HL-60 (cell line): ENCODE measurements around the gene MPRIP.

Experiments
- GABPA ChIP-seq: IDR thresholded peaks from 2 replicates; pipeline ENCODE4 v1.6.1; 2012; ENCODE audit warnings: low read depth
- POLR2AphosphoS5 ChIP-seq: IDR thresholded peaks from 2 replicates; pipeline ENCODE4 v1.6.1; 2012; ENCODE audit warnings: low read depth
- REST ChIP-seq: IDR thresholded peaks from 2 replicates; pipeline ENCODE4 v1.6.1; 2012; ENCODE audit warnings: low read depth; ENCODE audit not compliant: insufficient replicate concordance
- SPI1 ChIP-seq: IDR thresholded peaks from 2 replicates; pipeline ENCODE4 v1.6.1; 2012; ENCODE audit warnings: low read depth, mild to moderate bottlenecking, borderline replicate concordance
- TF ChIP-seq, protein P1 (sequence below): IDR thresholded peaks from one replicate; pipeline ENCODE4 v1.5.1; 2011; ENCODE audit warnings: low read length, control low read depth, inconsistent platforms; ENCODE audit not compliant: insufficient read depth

DNA sequence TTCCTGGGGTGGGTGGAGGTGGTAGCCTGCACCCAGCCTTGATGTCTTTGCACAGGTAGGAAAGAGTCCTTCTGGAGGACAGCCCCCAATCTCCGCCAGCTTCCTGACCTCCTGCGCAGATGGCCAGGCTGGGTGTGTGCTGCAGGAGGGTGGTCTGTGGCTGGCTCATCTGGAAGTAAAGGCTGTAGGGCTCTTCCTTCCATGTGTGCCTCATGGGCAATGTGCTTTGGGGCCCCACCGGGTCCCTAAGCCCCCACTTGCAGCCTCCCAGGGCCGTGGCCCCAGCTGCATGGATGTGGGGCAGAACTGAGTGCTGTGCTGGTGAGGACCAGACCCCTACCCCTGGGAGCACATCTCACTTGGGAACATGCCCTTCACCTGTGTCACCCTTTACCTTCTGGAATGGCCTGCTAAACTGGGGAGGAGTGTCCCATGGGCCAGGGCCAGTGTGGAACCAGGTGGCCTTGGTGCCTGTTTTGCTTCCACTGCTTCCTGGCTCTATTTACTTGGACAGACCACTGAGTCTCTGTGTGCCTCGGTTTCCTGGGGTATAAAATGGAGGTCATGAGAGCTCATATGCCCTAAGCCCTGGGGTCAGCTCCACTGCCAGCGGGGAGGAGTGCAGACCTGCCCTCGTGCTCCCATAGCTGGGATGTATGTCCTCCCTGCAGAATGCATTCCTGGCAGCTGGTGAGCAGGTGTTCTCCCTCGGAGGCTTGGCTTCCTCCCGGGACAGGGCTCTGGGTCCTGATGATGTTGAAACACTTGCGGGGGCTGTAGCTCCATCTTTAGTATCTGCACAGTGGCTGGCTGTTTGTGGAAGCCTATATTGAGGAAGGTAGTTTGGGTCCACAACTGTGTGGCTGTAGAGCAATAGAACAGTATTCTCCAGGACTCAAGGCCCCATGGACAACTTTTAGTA, 18.0 kb downstream of the MPRIP start:
- TF ChIP-seq, protein P1, sequence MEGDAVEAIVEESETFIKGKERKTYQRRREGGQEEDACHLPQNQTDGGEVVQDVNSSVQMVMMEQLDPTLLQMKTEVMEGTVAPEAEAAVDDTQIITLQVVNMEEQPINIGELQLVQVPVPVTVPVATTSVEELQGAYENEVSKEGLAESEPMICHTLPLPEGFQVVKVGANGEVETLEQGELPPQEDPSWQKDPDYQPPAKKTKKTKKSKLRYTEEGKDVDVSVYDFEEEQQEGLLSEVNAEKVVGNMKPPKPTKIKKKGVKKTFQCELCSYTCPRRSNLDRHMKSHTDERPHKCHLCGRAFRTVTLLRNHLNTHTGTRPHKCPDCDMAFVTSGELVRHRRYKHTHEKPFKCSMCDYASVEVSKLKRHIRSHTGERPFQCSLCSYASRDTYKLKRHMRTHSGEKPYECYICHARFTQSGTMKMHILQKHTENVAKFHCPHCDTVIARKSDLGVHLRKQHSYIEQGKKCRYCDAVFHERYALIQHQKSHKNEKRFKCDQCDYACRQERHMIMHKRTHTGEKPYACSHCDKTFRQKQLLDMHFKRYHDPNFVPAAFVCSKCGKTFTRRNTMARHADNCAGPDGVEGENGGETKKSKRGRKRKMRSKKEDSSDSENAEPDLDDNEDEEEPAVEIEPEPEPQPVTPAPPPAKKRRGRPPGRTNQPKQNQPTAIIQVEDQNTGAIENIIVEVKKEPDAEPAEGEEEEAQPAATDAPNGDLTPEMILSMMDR = no peak
- TF ChIP-seq POLR2AphosphoS5 = no peak
- no peak for TF ChIP-seq REST
- TF ChIP-seq GABPA = no peak
- TF ChIP-seq SPI1 = no peak
